Endothelial cell (in vitro differentiated cells): ENCODE results near the gene RBM15B. TPM values are rescaled to one million over a fixed set of nuclear protein-coding genes. Genes with fewer than 3 reads are reported as not detected.
"Not testable (repeated sequence)": the region's sequence is repeated elsewhere in the genome, so short reads cannot be mapped to it uniquely, and the experiment has no call there.

Experiments
- DNase-seq: peaks from one replicate; pipeline ENCODE4 v3.0.0; 2021; ENCODE audit warnings: low spot score
- H3K27ac Mint-ChIP-seq: one replicate; pipeline ENCODE4 v1.8.0; 2021; ENCODE audit warnings: mixed read lengths, inconsistent platforms; ENCODE audit not compliant: unreplicated experiment
- H3K27me3 Mint-ChIP-seq: one replicate; pipeline ENCODE4 v1.8.0; 2021; ENCODE audit warnings: mild to moderate bottlenecking, moderate library complexity, mixed read lengths, inconsistent platforms; ENCODE audit not compliant: unreplicated experiment
- H3K36me3 Mint-ChIP-seq: one replicate; pipeline ENCODE4 v1.8.0; 2021; ENCODE audit warnings: mild to moderate bottlenecking, low read depth, mixed read lengths, inconsistent platforms; ENCODE audit not compliant: unreplicated experiment
- H3K4me1 Mint-ChIP-seq: one replicate; pipeline ENCODE4 v1.8.0; 2021; ENCODE audit warnings: mild to moderate bottlenecking, mixed read lengths, inconsistent platforms; ENCODE audit not compliant: unreplicated experiment
- H3K4me3 Mint-ChIP-seq: one replicate; pipeline ENCODE4 v1.8.0; 2021; ENCODE audit warnings: mild to moderate bottlenecking, mixed read lengths, inconsistent platforms; ENCODE audit not compliant: unreplicated experiment
- H3K9me3 Mint-ChIP-seq: one replicate; pipeline ENCODE4 v1.8.0; 2021; ENCODE audit warnings: mixed read lengths, inconsistent platforms; ENCODE audit not compliant: unreplicated experiment
- CTCF ChIP-seq: fragments of 200-600 bp; sonication (generic); IDR thresholded peaks from one replicate; pipeline ENCODE4 v1.5.0; 2021; ENCODE audit warnings: antibody characterized with exemption; ENCODE audit not compliant: unreplicated experiment
- total RNA-seq: library from RNA; stranded (reverse); fragmentation: NEBNext Ultra II Directional; extraction: Animal tissue kit (Norgen Biotek cat#: 25700); gene quantifications from one replicate; pipeline ENCODE4 v1.2.1, GENCODE V29; 2021; ENCODE audit not compliant: unreplicated experiment

Gene RBM15B
- total RNA-seq, 1 donor from 2014 or later: 50.7 TPM

GRCh38 chr3:51384726-51385473 is 6.2 kb upstream of the RBM15B start, which contains the start of gene MANF:
Gene MANF (plus strand): TSS chr3:51385291. CDS start chr3:51385343, 52 bp downstream.
- no peaks in the 10 kb centered on the region for H3K9me3 Mint-ChIP-seq
- peaks cover 20% of the 10 kb centered on the region for H3K36me3 Mint-ChIP-seq
- H3K27me3 Mint-ChIP-seq: peaks cover 10% of the 10 kb centered on the region
- DNase-seq: peak; percentile 96
- TF ChIP-seq CTCF: no peak
- peak within 1 kb of the TSS; percentile 99 for H3K27ac Mint-ChIP-seq
- peak within 1 kb of the TSS; percentile 99 for H3K4me3 Mint-ChIP-seq
- peaks cover 35% of the 10 kb centered on the region for H3K4me1 Mint-ChIP-seq

- Mint-ChIP-seq H3K36me3 (peaks cover 20% of the 10 kb centered on the region), H3K27ac (peak overlapping the region; percentile 91), H3K4me3 (peak overlapping the region; percentile 99), H3K9me3 (no peaks in the 10 kb centered on the region), H3K27me3 (peaks cover 15% of the 10 kb centered on the region), H3K4me1 (peaks cover 41% of the 10 kb centered on the region)
- TF ChIP-seq CTCF: no peak
- DNase-seq: no peak
Measured at GRCh38 chr3:51385621-51386091, 5.4 kb upstream of the RBM15B start.

- Mint-ChIP-seq H3K4me3 (peak overlapping the region; percentile 99), H3K4me1 (peaks cover 41% of the 10 kb centered on the region), H3K27ac (peak overlapping the region; percentile 49), H3K27me3 (peaks cover 17% of the 10 kb centered on the region), H3K36me3 (peaks cover 20% of the 10 kb centered on the region), H3K9me3 (no peaks in the 10 kb centered on the region)
- no peak for TF ChIP-seq CTCF
- no peak for DNase-seq
Measured at GRCh38 chr3:51386159-51386851, 4.8 kb upstream of the RBM15B start.

GRCh38 chr3:51386852-51387229 is 4.2 kb upstream of the RBM15B start:
- Mint-ChIP-seq H3K4me1 (peaks cover 41% of the 10 kb centered on the region), H3K27me3 (peaks cover 17% of the 10 kb centered on the region), H3K4me3 (peak overlapping the region; percentile 99), H3K27ac (no peak overlapping the region), H3K36me3 (peaks cover 20% of the 10 kb centered on the region), H3K9me3 (no peaks in the 10 kb centered on the region)
- no peak for DNase-seq
- TF ChIP-seq CTCF: no peak

GRCh38 chr3:51387281-51387680 is 3.8 kb upstream of the RBM15B start:
- Mint-ChIP-seq H3K36me3 (peaks cover 20% of the 10 kb centered on the region), H3K27me3 (peaks cover 17% of the 10 kb centered on the region), H3K4me3 (peak overlapping the region; percentile 99), H3K4me1 (peaks cover 43% of the 10 kb centered on the region)
- not testable (repeated sequence) for H3K9me3 Mint-ChIP-seq, DNase-seq, H3K27ac Mint-ChIP-seq
